Measurements from ENCODE around the gene OVOL2. TPM values are rescaled to one million over a fixed set of nuclear protein-coding genes. Genes with fewer than 3 reads are reported as not detected.

Gene OVOL2
- total RNA-seq, 2 donors from 2014 or later, result not detected

DNA sequence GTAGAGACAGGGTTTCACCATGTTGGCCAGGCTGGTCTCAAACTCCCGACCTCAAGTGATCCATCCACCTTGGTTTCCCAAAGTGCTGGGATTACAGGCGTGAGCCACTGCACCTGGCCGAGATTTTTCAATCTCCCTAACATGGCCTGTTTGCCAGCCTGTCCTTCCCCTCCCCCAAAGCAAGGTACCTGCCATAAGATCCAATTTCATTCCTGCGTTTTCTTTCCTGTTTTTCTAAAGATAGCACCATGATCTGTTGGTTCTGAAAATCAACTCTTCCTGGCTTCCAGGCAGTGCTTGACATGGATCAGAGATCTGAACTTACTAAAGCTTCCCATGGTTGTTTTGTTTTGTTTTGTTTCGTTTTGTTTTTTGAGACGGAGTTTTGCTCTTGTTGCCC is 81.4 kb downstream of the OVOL2 start:
- Mint-ChIP-seq H3K36me3 (ENCODE audit: low read depth) (peaks cover 6% of the 10 kb centered on the region), H3K27ac (no peak overlapping the region), H3K4me1 (peaks cover 25% of the 10 kb centered on the region), H3K4me3 (no peak overlapping the region), H3K27me3 (no peaks in the 10 kb centered on the region)
- ATAC-seq (no peak), DNase-seq (no peak)
- no peaks in the 10 kb centered on the region for H3K9me3 ChIP-seq (ENCODE audit: control insufficient read depth, low read length, poor library complexity, severe bottlenecking)

Other genes starting within 250 kb of the OVOL2 start
- 10 to 100 TPM; 63.8 to 71.5 TPM for gene SNX5, start 89.1 kb downstream of the OVOL2 start, total RNA-seq
- gene MGME1, start 88.9 kb downstream of the OVOL2 start, total RNA-seq, result 10 to 100 TPM; 10.6 to 10.9 TPM
- 10 to 100 TPM; 11.5 to 12.6 TPM for gene KAT14, start 79.9 kb upstream of the OVOL2 start, total RNA-seq
- gene PET117, start 79.9 kb upstream of the OVOL2 start, total RNA-seq, result 10 to 100 TPM; 10.5 to 11.5 TPM
- 1 to 10 TPM; 5.9 to 7.8 TPM for gene ZNF133, start 230.6 kb upstream of the OVOL2 start, total RNA-seq

Measured in T-helper 17 cell (primary cell).